Testis (tissue), 2 donors: ENCODE measurements around the gene CC2D1A.

Experiments used
- CTCF ChIP-seq, 3 experiments: fragments of 450-650 bp in 2 of 3; fragments of 200-600 bp in 1 of 3; sonication (generic) in 1 of 3; IDR thresholded peaks; one replicate each; pipeline ENCODE4 v1.5.1; 2016 to 2019; ENCODE audit warnings: antibody characterized with exemption in 3 of 3, mild to moderate bottlenecking in 2 of 3, moderate library complexity in 1 of 3
- POLR2A ChIP-seq: fragments of 450-650 bp; IDR thresholded peaks from one replicate; pipeline ENCODE4 v1.6.1; 2017; ENCODE audit warnings: antibody characterized with exemption, mild to moderate bottlenecking, moderate library complexity

- no peak for TF ChIP-seq POLR2A
- TF ChIP-seq CTCF (IDR thresholded peaks at IDR 0.05) = no peak
Observed at GRCh38 chr19:13938301-13939064, 32.5 kb downstream of the CC2D1A start, which contains the start of gene PODNL1.
